PC-3 (cell line): ENCODE results near the gene GPR21.

Source experiments
- CTCF ChIP-seq: fragments of 300-600 bp; sonication (generic); conservative IDR thresholded peaks from 2 replicates; pipeline ENCODE4 v1.5.1; 2017; ENCODE audit warnings: antibody characterized with exemption, low read depth, mild to moderate bottlenecking, low read length
- EZH2 ChIP-seq: fragments of 300-600 bp; sonication (generic); IDR thresholded peaks from one replicate; pipeline ENCODE4 v1.6.1; 2017; ENCODE audit warnings: antibody characterized with exemption, mild to moderate bottlenecking, low read length; ENCODE audit not compliant: unreplicated experiment
- EZH2phosphoT487 ChIP-seq: fragments of 300-600 bp; sonication (generic); IDR thresholded peaks from 2 replicates; pipeline ENCODE4 v1.6.1; 2018; ENCODE audit warnings: mild to moderate bottlenecking, antibody characterized with exemption, low read length, borderline replicate concordance

- TF ChIP-seq CTCF, result no peak
- no peak for TF ChIP-seq EZH2
- no peak for TF ChIP-seq EZH2phosphoT487
Observed at GRCh38 chr9:122986010-122986409, 47.5 kb upstream of the GPR21 start.
